T-helper 1 cell treated with Interleukin-12 subunit alpha and Interleukin-12 subunit beta and Interleukin-4 antibody, amounts not matched to agents 30 μg/mL and 1 μg/mL, for 36 hours (primary cell): Measurements from ENCODE around the gene RALGAPA2.

ENCODE experiments used
- H3K27ac Mint-ChIP-seq: one replicate; pipeline ENCODE4 v1.8.0; 2021; ENCODE audit warnings: mild to moderate bottlenecking, mixed read lengths
- H3K27me3 Mint-ChIP-seq: one replicate; pipeline ENCODE4 v1.8.0; 2021; ENCODE audit warnings: low read depth, mixed read lengths
- H3K36me3 Mint-ChIP-seq: one replicate; pipeline ENCODE4 v1.8.0; 2021; ENCODE audit warnings: low read depth, mixed read lengths
- H3K4me1 Mint-ChIP-seq: one replicate; pipeline ENCODE4 v1.8.0; 2021; ENCODE audit warnings: low read depth, mixed read lengths
- H3K4me3 Mint-ChIP-seq: one replicate; pipeline ENCODE4 v1.8.0; 2021; ENCODE audit warnings: mild to moderate bottlenecking, moderate library complexity, mixed read lengths
- H3K9me3 Mint-ChIP-seq: one replicate; pipeline ENCODE4 v1.8.0; 2021; ENCODE audit warnings: mixed read lengths

RALGAPA2 gene

DNA sequence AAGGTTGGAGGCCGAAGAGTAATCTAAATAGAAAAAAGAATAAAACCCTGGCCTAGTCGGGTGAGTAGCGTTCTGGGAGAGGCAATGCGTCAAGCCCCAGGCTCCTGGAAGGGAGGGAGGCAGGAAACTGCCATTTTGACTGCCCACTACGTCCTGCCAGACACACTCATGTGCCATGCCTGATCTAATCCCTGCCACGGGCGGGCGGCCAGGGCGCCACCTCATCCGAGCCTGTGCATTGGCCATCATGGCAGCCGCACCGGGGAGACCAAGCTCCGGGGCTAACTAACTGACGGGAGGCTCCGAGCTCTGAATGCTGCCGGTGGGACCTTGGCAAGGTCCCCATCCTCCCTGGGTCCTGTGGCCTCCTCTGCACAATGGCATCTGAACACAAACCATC lies 275.8 kb downstream of the RALGAPA2 start:
- no peaks in the 10 kb centered on the region for H3K9me3 Mint-ChIP-seq
- H3K27me3 Mint-ChIP-seq = no peaks in the 10 kb centered on the region
- no peak overlapping the region for H3K27ac Mint-ChIP-seq
- H3K4me3 Mint-ChIP-seq = no peak overlapping the region
- H3K36me3 Mint-ChIP-seq = peaks cover 2% of the 10 kb centered on the region
- H3K4me1 Mint-ChIP-seq = no peaks in the 10 kb centered on the region

- Mint-ChIP-seq H3K9me3 (no peaks in the 10 kb centered on the region), H3K27me3 (no peaks in the 10 kb centered on the region), H3K4me1 (no peaks in the 10 kb centered on the region), H3K4me3 (no peak overlapping the region), H3K36me3 (peaks cover 2% of the 10 kb centered on the region), H3K27ac (no peak overlapping the region)
These were observed 277.0 kb downstream of the RALGAPA2 start for GRCh38 chr20:20435453-20435852.

- Mint-ChIP-seq H3K36me3 (peaks cover 4% of the 10 kb centered on the region), H3K4me3 (no peak overlapping the region), H3K27ac (no peak overlapping the region), H3K27me3 (no peaks in the 10 kb centered on the region), H3K4me1 (no peaks in the 10 kb centered on the region), H3K9me3 (no peaks in the 10 kb centered on the region)
These were observed 279.7 kb downstream of the RALGAPA2 start for GRCh38 chr20:20432618-20433286.

DNA sequence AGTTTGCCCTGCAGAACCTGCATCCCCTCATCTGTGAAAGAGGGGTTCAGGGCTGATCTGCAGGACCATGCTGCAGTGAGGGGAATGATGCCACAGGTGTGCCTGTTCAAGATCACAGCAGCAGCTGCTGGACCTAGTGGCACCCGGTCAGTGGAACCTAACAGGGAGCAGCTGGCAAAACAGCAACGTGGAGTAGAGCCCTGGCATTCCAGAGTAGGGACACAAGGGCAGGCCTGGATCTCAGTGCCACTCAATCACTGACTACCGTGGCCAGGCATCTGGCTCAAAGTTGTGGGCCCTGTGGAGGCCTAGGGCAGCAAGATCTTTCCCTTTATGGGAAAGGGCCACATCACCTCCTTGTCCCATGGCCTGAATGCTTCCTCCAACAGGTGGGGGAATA lies 282.4 kb downstream of the RALGAPA2 start:
- Mint-ChIP-seq H3K27ac (no peak overlapping the region), H3K4me1 (peaks cover 2% of the 10 kb centered on the region), H3K9me3 (no peaks in the 10 kb centered on the region), H3K4me3 (no peak overlapping the region), H3K36me3 (peaks cover 2% of the 10 kb centered on the region), H3K27me3 (no peaks in the 10 kb centered on the region)

GRCh38 chr20:20428067-20428466 lies 284.4 kb downstream of the RALGAPA2 start:
- Mint-ChIP-seq H3K27ac (no peak overlapping the region), H3K4me3 (no peak overlapping the region), H3K27me3 (no peaks in the 10 kb centered on the region), H3K36me3 (peaks cover 2% of the 10 kb centered on the region), H3K4me1 (peaks cover 2% of the 10 kb centered on the region), H3K9me3 (no peaks in the 10 kb centered on the region)

DNA sequence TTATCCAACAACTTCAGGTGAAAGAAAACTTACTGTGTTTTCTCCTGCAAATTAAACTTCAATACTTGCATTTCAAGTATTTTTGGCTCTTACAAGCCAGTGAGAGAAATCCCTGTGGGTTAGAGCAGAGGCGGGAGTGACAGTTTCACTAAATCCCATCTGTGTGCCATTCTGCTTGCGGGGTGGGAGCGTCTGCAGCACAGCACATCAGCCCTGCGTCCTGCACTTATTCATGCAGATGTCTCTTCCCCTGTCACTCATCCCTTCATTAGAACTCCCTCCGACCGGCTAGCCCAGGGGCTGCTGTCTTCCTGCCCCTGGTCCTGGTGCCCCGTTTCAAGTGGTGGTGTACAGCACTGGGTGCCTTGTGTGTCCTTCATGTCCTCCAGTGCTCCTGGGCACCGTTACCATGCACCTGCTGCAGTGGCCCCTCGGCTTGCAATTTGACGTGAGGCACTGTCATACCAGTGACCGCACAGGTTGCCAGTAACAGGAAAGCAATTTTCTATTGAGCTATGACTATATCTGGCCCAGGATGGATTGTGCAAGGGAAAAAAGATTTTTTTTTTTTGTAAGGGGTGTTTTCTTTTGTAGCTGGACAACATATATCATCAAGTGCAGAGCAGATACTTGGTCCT lies 285.1 kb downstream of the RALGAPA2 start:
- peaks cover 2% of the 10 kb centered on the region for H3K4me1 Mint-ChIP-seq
- peaks cover 2% of the 10 kb centered on the region for H3K36me3 Mint-ChIP-seq
- no peaks in the 10 kb centered on the region for H3K9me3 Mint-ChIP-seq
- no peak overlapping the region for H3K4me3 Mint-ChIP-seq
- no peak overlapping the region for H3K27ac Mint-ChIP-seq
- H3K27me3 Mint-ChIP-seq = no peaks in the 10 kb centered on the region

- no peaks in the 10 kb centered on the region for H3K9me3 Mint-ChIP-seq
These were observed 285.9 kb downstream of the RALGAPA2 start for GRCh38 chr20:20426655-20426907.

DNA sequence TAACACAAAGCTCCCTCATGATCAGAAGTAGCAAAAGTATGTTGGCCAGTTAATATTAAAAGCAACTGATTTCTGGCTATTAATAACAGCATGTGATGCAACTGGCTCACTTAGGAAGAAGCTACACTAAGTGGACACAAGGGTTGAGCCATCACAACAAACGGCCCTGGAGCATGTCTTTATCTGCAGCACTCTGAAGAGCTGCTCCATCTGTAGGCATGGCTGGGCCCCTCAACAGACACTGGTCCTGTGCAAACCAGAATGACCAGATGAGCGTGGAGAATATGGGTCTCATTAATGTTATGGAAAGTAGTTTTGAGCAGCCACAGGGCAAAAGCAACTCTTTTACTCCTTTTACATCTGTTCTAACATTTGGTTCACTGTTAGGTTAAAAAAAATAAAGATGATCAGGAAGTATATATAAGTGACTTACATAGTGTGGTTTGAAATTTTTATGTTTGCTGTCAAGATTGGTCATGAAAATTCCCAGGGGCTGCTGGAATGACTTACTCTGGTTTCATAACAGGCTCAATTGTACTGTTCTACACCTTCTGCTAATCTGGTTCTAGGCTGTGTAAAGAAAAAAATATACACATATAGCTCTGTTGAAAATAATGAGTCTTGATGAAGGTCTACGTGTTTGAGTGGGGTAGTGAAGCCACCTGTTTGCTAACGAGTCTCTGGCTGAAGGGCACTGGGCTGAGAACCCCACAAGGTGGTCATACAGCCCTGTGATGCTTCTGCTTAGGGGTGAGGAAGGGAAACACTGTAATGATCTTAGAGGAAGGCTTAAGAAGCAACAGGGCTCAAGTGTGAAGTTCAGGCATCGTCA lies 286.4 kb downstream of the RALGAPA2 start:
- no peaks in the 10 kb centered on the region for H3K27me3 Mint-ChIP-seq
- no peak overlapping the region for H3K4me3 Mint-ChIP-seq
- peaks cover 2% of the 10 kb centered on the region for H3K4me1 Mint-ChIP-seq
- peaks cover 2% of the 10 kb centered on the region for H3K36me3 Mint-ChIP-seq
- no peaks in the 10 kb centered on the region for H3K9me3 Mint-ChIP-seq
- no peak overlapping the region for H3K27ac Mint-ChIP-seq

More at GRCh38 chr20:20426655-20426907, 285.9 kb downstream of the RALGAPA2 start:
- Mint-ChIP-seq H3K4me3 (no peak overlapping the region), H3K27me3 (no peaks in the 10 kb centered on the region), H3K36me3 (peaks cover 2% of the 10 kb centered on the region), H3K27ac (no peak overlapping the region), H3K4me1 (peaks cover 2% of the 10 kb centered on the region)

- Mint-ChIP-seq H3K27ac (no peak overlapping the region), H3K9me3 (no peaks in the 10 kb centered on the region), H3K27me3 (no peaks in the 10 kb centered on the region), H3K36me3 (no peaks in the 10 kb centered on the region), H3K4me3 (no peak overlapping the region), H3K4me1 (peaks cover 4% of the 10 kb centered on the region)
These were observed 289.3 kb downstream of the RALGAPA2 start for GRCh38 chr20:20423117-20423516.

DNA sequence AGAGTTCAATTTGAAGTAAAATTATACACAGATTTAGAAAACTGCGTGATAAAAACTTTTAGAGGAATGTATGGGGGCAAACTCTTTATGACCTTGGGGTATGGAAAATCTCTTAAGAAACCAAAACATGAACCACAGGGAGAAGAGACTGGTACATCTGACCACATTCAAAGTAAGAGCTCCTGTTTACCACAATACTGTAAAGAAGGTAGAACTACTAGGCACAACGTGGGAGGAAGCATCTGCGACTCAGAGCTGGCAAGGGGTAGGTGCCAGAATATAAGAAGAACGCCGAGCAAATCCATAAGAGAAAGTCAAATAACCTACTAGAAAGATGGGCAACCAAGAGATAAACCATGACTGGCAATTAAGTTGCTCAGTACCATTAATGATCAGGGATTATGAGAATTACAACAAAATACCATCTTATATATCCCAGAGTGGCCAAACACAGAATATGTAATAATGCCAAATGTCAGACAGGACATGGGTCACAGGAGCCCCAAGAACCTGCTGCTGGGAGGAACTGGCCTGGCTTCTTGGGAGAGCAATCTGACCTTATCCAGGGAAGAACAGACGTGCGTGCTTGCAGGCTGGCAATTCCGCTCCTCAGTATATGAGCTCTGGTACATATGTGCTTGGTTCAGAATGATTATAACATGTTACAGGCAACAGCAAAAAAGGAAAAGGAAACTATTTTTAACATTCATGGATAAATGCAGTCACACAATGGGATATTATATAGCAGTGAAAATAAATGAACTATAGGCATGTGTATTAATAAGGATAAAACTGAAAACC lies 294.4 kb downstream of the RALGAPA2 start:
- Mint-ChIP-seq H3K4me3 (no peak overlapping the region), H3K27me3 (no peaks in the 10 kb centered on the region), H3K4me1 (peaks cover 4% of the 10 kb centered on the region), H3K9me3 (no peaks in the 10 kb centered on the region), H3K36me3 (no peaks in the 10 kb centered on the region), H3K27ac (no peak overlapping the region)

DNA sequence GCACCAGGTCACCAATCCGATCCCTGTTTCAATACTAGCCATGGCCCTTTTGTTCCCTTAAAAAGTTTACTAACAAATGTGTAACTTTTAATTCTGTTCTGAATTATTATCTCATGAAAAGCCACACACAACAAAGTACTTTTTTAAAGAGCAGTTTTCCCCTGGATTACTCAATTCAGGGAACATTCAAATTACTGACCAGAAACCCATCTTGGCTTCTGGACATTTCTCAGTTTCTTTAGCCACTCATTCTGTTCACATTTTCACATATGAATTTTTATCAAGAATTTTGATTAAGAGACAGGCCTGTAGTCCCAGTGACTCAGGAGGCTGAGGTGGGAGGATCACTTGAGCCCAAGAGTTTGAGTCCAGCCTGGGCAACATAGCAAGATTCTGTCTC lies 297.1 kb downstream of the RALGAPA2 start:
- Mint-ChIP-seq H3K9me3 (no peaks in the 10 kb centered on the region), H3K27ac (no peak overlapping the region), H3K36me3 (no peaks in the 10 kb centered on the region), H3K4me3 (no peak overlapping the region), H3K4me1 (peaks cover 7% of the 10 kb centered on the region), H3K27me3 (no peaks in the 10 kb centered on the region)

- no peaks in the 10 kb centered on the region for H3K9me3 Mint-ChIP-seq
- H3K27ac Mint-ChIP-seq = no peak overlapping the region
- H3K27me3 Mint-ChIP-seq = no peaks in the 10 kb centered on the region
- H3K36me3 Mint-ChIP-seq = no peaks in the 10 kb centered on the region
- no peak overlapping the region for H3K4me3 Mint-ChIP-seq
- H3K4me1 Mint-ChIP-seq = peaks cover 7% of the 10 kb centered on the region
These were observed 297.7 kb downstream of the RALGAPA2 start for GRCh38 chr20:20414640-20415220.

DNA sequence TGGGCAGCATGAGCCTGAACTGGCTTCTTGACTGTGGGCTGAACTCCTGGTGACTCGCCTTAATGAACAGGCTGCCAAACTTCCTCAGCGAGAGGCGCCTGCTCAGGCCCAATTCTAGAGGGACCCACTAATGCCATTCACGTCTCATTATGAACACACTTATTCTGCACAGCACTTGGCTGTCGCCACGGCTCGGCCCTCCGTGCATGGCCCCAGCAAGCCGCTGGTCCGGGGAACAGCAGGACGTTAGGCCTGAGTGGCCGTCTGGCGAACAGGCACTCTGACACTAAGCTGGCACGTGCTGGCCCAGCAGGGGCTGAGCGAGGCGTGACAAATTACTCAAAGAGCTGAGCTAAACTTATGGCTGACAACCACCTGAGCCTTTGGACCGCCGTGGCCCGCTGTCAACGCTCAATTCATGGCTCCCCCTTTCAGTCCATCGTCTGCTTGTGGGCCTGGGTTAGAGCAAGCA lies 298.6 kb downstream of the RALGAPA2 start:
- no peaks in the 10 kb centered on the region for H3K9me3 Mint-ChIP-seq
- H3K36me3 Mint-ChIP-seq = no peaks in the 10 kb centered on the region
- no peaks in the 10 kb centered on the region for H3K27me3 Mint-ChIP-seq
- H3K27ac Mint-ChIP-seq = no peak overlapping the region
- no peak overlapping the region for H3K4me3 Mint-ChIP-seq
- H3K4me1 Mint-ChIP-seq = peaks cover 7% of the 10 kb centered on the region

DNA sequence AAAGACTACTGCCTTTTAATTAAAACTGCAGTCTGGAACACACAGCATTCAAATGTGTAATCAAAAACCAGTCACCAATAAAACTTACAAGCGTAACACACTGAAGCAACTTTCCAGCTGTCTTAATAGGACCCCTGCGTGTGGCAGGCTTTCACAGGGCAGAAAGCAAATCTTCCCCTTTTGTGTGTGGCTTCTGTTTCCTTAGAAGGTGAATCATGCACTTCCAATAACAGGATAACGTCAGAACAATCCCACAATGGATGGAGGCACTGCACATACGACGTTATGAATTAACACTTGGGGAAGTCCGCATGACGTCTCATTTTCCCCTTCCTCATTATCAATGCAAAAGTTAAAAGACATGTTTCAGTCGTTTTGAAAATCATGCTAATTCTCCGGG lies 299.7 kb downstream of the RALGAPA2 start:
- Mint-ChIP-seq H3K4me1 (peaks cover 3% of the 10 kb centered on the region), H3K4me3 (no peak overlapping the region), H3K9me3 (no peaks in the 10 kb centered on the region), H3K27me3 (no peaks in the 10 kb centered on the region), H3K36me3 (no peaks in the 10 kb centered on the region), H3K27ac (no peak overlapping the region)
